GM19463 (cell line): Measurements from ENCODE around the gene LYZ.
A peak's percentile ranks its signal among the peaks of the same experiment; 100 is the strongest.

Experiments used
- ATAC-seq: cut with Tn5 transposase; IDR thresholded peaks from one replicate; pipeline ENCODE4 v1.9.1; 2021; ENCODE audit warnings: mild to moderate bottlenecking, moderate library complexity; ENCODE audit not compliant: unreplicated experiment

LYZ gene

GRCh38 chr12:69383074-69383473, 34.9 kb downstream of the LYZ start:
- ATAC-seq: no peak

- ATAC-seq: no peak
Observed at GRCh38 chr12:69385038-69385437, 36.9 kb downstream of the LYZ start.

DNA sequence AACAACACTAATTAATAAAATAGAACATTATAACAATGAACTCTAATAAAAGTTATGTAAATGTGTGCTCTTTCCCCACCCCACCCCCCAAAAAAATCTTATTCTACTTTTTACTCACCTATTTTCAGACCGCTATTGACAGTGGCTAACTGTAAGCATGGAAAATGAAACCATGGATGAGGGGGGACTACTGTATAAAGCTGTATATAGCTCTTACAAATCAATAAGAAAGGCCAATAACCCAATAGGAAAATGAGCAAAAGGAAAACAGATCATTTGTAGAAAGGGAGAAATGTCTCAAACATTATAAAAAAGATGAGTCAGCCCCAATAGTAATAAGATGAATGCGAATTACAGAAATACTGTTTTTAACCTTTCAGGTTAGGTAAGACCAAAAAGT, 38.7 kb downstream of the LYZ start:
- ATAC-seq: no peak

DNA sequence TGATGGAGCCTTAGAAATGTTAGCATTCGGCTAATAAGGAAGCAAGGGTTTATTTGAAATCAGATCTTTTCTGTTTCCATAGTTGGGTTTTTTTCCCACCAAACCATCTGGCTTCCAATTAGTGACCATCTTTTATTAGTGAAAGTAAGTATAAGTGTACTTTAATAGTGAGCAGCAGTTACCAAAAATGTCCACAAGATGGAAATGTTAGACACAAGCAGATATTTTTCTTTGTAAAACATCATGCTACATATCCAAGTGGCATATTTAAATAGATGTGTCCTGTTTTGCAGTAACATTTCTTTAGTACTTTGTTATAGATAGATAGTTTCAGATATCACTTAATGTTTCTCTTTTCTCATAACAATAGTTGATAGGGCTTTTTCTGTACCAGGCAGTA, 40.2 kb downstream of the LYZ start:
- ATAC-seq: no peak

DNA sequence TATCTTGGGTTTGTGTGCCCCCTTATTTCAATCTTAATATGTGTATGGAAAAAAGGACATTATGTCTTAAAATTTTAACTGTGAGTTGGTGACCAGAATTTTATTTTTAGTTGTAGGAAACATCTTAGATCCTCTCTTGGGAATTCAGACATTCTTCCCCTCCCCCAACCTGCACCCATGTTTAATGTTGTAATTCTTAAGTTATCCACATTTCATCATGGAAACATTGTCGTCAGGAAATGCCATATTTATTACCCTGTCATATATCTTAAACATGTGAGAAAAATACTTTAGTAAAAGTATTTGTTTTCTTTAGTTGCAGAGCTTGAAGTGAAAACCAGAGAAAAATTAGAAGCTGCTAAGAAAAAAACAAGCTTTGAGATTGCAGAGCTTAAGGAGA, 41.6 kb downstream of the LYZ start:
- ATAC-seq: no peak

GRCh38 chr12:69392179-69392928, 44.2 kb downstream of the LYZ start:
- peak; percentile 70 for ATAC-seq

GRCh38 chr12:69396041-69396440, 47.9 kb downstream of the LYZ start:
- ATAC-seq: no peak

DNA sequence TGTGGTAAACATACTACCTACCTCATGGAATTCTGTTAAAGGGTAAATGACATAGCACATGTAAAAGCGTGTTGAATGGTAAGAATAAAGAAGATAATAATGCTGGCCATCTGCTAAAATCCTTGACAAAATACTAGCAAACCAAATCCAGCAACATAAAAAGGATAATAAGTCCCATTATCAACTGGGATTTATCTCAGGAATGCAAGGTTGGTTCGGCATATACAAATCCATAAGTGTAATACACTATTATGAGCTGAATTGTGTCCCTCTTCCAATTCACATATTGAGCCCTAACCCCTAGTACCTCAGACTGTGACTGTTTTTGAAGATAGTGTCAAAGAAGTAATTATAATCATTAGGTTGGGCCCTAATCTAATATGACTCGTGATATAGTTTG, 48.8 kb downstream of the LYZ start:
- no peak for ATAC-seq

DNA sequence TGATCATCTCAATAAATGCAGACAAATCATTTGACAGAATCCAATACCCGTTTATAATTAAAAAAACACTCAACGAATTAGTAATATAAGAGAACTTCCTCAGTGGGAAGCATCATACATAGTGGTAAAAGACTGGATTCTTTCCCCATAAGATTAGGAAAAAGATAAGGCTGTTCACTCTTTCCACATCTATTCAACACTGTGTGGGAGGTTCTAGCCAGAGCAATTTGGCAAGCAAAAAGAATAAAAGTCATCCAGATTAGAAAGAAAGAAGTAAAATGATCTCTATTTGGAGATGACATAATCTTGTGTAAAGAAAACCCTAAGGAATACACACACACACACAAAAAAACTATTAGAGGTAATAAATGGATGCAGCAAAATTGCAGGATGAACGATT, 49.8 kb downstream of the LYZ start:
- ATAC-seq: no peak

DNA sequence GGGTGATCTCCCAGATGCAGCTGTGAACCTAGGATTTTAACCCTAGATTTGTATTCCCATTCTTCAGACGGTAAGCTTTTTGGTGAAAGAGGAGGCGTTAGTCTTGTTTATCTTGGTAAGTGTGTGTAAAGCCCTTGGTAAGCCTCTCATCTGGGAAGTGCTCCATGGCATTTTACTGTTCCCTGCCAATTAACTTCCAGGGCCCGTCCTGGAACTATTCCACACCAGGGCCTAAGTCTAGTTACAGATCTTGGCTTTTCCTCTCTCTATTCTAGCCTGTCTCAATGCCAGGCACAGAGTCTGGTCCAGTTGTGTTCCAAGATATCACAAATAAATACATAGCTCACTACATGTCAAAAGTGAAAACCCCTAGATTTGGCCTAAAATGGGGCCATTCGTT, 53.8 kb downstream of the LYZ start:
- ATAC-seq: no peak
